Measurements from ENCODE around the gene TFCP2L1. TPM values are rescaled to one million over a fixed set of nuclear protein-coding genes. Genes with fewer than 3 reads are reported as not detected.
"Not testable (repeated sequence)": the region's sequence is repeated elsewhere in the genome, so short reads cannot be mapped to it uniquely, and the experiment has no call there.

The TFCP2L1 gene
- not detected for polyA plus RNA-seq (2013, experiment 1 of 2; ENCODE audit: insufficient read length)
- 0.26 TPM for polyA plus RNA-seq (2013, experiment 2 of 2; ENCODE audit: insufficient read length)

GRCh38 chr2:121284463-121285449, at the start of gene TFCP2L1:
TFCP2L1 (minus strand) TSS chr2:121285202; CDS start chr2:121285109, 93 bp downstream.
- DNase-seq = no peak

- DNase-seq = no peak
Observed at GRCh38 chr2:121333834-121334558, 49.0 kb upstream of the TFCP2L1 start.

- no peak for DNase-seq
Observed at GRCh38 chr2:121333231-121333630, 48.2 kb upstream of the TFCP2L1 start.

GRCh38 chr2:121331324-121331723, 46.3 kb upstream of the TFCP2L1 start:
- not testable (repeated sequence) for DNase-seq

GRCh38 chr2:121330921-121331320, 45.9 kb upstream of the TFCP2L1 start:
- DNase-seq = no peak

GRCh38 chr2:121329786-121330185, 44.8 kb upstream of the TFCP2L1 start:
- no peak for DNase-seq

GRCh38 chr2:121326628-121327027, 41.6 kb upstream of the TFCP2L1 start:
- no peak for DNase-seq

GRCh38 chr2:121324601-121325000, 39.6 kb upstream of the TFCP2L1 start:
- DNase-seq = no peak

- DNase-seq = no peak
Observed at GRCh38 chr2:121321476-121321875, 36.5 kb upstream of the TFCP2L1 start.

GRCh38 chr2:121319941-121320340, 34.9 kb upstream of the TFCP2L1 start:
- no peak for DNase-seq

GRCh38 chr2:121316986-121317385, 32.0 kb upstream of the TFCP2L1 start:
- DNase-seq = no peak

- DNase-seq = not testable (repeated sequence)
Observed at GRCh38 chr2:121313701-121314100, 28.7 kb upstream of the TFCP2L1 start.

GRCh38 chr2:121309801-121310200, 24.8 kb upstream of the TFCP2L1 start:
- DNase-seq = no peak

GRCh38 chr2:121309323-121309722, 24.3 kb upstream of the TFCP2L1 start:
- no peak for DNase-seq

GRCh38 chr2:121307048-121307447, 22.0 kb upstream of the TFCP2L1 start:
- no peak for DNase-seq

GRCh38 chr2:121304941-121305340, 19.9 kb upstream of the TFCP2L1 start:
- DNase-seq = no peak

- DNase-seq = no peak
Observed at GRCh38 chr2:121303531-121304263, 18.7 kb upstream of the TFCP2L1 start.

GRCh38 chr2:121301190-121301589, 16.2 kb upstream of the TFCP2L1 start:
- not testable (repeated sequence) for DNase-seq

GRCh38 chr2:121298476-121298875, 13.5 kb upstream of the TFCP2L1 start:
- no peak for DNase-seq

- not testable (repeated sequence) for DNase-seq
Observed at GRCh38 chr2:121297866-121298265, 12.9 kb upstream of the TFCP2L1 start.

- DNase-seq = peak; percentile 20
Observed at GRCh38 chr2:121297217-121297830, 12.3 kb upstream of the TFCP2L1 start.
